ENCODE results near the gene DOCK11. TPM values are rescaled to one million over a fixed set of nuclear protein-coding genes. Genes with fewer than 3 reads are reported as not detected.
A peak's percentile ranks its signal among the peaks of the same experiment; 100 is the strongest.
"Not testable (repeated sequence)": the region's sequence is repeated elsewhere in the genome, so short reads cannot be mapped to it uniquely, and the experiment has no call there.

The DOCK11 gene
- polyA plus RNA-seq, 1 donor = 17.8 TPM

DNA sequence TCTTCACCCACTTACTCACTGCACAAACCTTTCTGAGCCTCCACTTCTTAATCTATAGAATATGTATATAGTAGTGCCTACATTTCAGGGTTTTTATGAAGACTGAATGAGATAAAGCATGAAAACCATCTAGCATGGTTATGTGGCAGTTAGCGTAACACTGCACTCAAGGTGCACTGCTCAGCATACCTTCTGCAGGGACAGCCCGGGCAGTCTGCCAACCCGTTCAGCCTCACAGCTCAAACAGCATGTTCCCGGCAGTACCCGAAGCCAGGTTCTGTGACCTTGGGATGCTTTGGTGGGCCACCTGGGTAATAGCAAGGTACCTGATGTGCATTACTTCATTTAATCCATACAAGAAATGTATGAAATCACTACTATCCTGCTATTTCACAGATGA, 81.4 kb downstream of the DOCK11 start:
- DNase-seq = no peak

DNA sequence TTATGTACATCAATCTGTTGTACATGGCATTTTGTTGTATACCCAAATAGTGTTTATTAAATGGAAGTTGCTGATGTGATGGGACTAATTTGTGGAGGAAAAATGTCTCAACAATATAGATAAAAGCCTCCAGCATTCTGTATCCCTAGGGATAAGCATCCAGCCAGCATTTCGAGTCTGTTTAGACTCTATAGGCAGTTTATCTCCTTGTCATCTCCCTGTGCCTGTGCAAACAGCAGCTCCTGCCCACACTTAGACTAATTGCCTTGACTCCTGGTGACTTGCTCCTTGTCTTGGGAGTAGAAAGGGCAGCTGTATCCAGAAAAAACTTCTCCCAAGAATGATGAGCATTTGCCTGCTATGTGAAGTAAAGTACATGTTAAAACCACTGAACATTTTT, 83.8 kb downstream of the DOCK11 start:
- DNase-seq = no peak

DNA sequence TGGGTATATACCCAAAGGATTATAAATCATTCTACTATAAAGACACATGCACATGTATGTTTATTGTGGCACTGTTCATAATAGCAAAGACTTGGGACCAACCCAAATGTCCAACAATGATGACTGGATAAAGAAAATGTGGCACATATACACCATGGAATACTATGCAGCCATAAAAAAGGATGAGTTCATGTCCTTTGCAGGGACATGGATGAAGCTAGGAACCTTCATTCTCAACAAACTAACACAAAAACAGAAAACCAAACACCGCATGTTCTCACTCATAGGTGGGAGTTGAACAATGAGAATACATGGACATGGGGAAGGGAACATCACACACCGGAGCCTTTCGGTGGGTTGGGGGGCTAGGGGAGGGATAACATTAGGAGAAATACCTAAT, 87.3 kb downstream of the DOCK11 start:
- not testable (repeated sequence) for DNase-seq

DNA sequence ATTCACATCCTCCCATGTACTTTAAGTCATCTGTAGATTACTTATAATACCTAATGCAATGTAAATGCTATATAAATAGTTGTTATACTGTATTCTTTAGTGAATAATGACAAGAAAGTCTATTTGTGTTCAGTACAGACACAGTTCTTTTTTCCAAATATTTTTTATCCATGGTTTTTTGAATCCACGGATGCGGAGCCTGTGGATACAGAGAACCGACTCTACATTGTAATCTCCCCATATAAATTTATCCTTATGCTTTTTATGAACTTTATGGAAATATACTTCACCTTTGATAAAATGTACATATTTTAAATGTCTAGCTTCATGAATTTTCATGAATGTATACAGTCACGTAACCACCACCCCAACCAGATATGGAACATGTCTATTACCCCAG, 88.2 kb downstream of the DOCK11 start:
- no peak for DNase-seq

- no peak for DNase-seq
Observed at GRCh38 chrX:118585296-118585695, 89.7 kb downstream of the DOCK11 start.

DNA sequence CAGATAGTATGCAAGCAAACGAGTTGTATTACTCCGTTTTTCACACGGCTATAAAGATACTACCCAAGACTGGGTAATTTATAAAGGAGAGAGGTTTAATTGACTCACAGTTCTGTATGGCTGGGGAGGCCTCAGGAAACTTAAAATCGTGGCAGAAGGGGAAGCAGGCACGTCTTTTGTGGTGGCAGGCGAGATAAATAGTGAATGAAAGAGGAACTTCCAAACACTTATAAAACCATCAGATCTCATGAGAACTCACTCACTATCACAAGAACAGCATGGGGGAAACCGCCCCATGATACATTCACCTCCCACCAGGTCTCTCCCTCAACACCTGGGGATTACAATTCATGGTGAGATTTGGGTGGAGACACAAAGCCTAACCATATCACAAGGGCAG, 90.6 kb downstream of the DOCK11 start:
- not testable (repeated sequence) for DNase-seq

- DNase-seq = no peak
Observed at GRCh38 chrX:118588715-118589114, 93.1 kb downstream of the DOCK11 start.

GRCh38 chrX:118589227-118589626, 93.6 kb downstream of the DOCK11 start:
- no peak for DNase-seq

- no peak for DNase-seq
Observed at GRCh38 chrX:118593407-118593806, 97.8 kb downstream of the DOCK11 start.

DNA sequence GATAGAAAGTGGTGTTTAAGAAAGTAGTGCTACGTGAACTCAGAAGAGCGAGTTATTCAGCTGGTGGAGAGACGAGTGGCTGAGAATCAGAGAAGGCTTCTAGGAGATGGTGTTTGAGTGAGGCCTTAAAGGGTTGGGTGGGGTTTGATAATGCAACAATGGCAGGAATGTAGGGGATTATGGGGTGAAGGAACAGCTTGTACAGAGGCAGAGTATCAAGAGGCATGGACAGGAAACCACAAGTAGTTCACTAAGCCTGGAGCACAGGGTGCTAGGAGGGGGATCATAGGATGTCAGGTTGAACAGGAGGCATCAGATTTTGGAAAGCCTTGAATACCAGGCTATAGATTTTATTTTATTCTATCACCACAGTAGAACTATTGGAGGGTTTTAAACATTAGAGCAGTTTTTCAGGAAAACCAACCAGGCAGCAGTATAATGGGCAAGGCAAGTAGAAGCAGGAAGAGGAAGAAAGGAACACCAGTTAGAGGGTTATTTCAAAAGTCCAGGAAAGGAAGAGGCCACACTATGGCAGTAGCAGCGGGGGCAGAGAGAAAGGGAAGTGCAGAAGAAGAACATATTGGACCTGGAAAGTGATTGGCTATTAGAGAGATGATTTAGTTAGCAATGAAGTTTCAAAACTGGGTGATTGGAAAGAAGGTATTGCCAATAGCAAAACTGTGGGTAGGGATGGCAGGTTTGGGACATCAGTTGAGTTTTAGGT, 99.2 kb downstream of the DOCK11 start:
- DNase-seq = no peak

GRCh38 chrX:118595501-118596042, 100.0 kb downstream of the DOCK11 start:
- peak; percentile 34 for DNase-seq

DNA sequence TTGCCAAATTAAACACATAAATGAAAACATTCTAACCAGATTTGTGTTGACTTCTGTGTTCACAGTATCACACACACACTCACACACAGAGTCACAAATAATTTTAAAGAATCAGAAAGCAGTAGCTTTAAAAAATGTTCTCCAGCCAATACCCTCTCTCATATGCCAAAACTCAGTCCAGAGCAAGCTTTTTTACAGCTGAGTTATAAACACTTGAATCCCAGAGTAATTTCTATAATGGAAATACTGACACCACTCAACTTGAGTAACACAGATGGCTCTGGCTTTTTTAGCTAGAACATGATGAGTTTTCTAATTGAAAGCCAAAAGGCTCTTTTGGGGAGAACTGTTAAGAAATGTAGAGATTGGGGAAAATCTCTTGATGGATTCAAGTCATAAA, 100.8 kb downstream of the DOCK11 start:
- DNase-seq = no peak

GRCh38 chrX:118603981-118604380, 108.4 kb downstream of the DOCK11 start:
- DNase-seq = no peak

- no peak for DNase-seq
Observed at GRCh38 chrX:118612290-118612689, 116.7 kb downstream of the DOCK11 start.

GRCh38 chrX:118614150-118614549, 118.5 kb downstream of the DOCK11 start:
- no peak for DNase-seq

GRCh38 chrX:118615141-118615540, 119.5 kb downstream of the DOCK11 start:
- no peak for DNase-seq

DNA sequence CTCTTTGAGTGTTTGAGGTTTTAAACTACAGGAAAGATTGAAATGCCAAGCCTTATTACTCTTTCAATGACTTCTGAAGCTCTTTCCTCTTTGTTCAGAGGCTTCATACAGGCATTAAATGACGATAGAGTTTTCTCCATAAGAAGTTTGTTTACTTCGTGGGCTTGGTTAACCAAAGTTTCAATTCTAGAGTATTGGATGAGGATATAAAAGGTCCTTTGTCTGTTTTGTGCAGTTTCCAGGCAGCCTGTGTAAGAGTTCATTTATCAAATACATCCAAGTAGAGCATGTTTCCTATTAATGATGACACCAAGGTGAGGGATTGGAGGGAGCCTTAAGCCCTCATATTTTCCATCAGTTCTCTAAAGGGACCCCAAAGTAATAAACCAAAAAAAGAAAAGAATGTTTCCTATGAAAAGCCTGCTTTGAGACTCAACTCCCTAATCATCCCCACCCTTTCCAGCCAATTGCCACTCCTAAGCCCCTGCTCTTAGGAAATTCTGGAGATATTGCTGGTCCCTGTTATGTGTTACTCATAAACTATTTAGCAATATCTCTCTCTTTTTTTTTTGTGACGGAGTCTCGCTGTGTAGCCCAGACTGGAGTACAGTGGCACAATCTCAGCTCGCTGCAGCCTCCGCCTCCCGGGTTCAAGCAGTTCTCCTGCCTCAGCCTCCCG, 125.6 kb downstream of the DOCK11 start:
- DNase-seq = no peak

DNA sequence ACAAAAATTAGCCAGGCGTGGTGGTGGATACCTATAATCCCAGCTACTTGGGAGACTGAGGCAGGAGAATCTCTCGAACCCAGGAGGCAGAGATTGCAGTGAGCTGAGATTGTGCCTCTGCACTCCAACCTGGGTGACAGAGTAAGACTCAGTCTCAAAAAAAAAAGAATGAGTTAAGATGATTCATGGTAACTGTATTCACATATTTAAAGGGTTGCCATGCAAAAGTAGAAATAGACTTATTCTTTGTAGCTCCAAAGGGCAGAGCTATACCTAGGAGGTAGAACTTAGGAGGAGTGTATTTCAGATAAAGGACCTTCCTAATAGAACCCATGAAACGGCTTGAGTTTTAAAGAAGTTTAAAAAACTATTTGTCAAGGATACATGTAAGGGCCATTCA, 127.4 kb downstream of the DOCK11 start:
- no peak for DNase-seq

GRCh38 chrX:118626346-118626745, 130.7 kb downstream of the DOCK11 start:
- DNase-seq = no peak

GRCh38 chrX:118627084-118627758, 131.6 kb downstream of the DOCK11 start:
- DNase-seq = no peak

DNA sequence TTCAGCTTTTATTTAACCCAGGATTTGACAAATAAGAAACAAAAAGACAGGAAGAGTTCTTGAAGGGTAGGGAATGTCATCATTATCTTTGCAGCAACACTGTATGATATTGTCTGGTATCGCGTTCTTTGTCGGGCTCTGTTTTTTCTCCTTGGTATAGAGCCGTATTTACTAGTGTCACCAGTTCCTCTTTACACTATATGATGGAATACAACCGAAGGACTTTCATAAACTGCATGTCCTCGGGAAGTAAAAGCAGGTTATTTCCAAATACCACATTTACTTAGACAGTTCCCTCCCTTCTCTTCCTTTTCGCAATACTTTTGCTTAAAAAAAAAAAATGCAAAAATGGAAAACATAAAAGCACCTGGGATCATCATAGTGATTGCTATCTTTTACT, 135.2 kb downstream of the DOCK11 start:
- DNase-seq = no peak

- no peak for DNase-seq
Observed at GRCh38 chrX:118631586-118631985, 136.0 kb downstream of the DOCK11 start.

- no peak for DNase-seq
Observed at GRCh38 chrX:118632862-118633261, 137.2 kb downstream of the DOCK11 start.

- no peak for DNase-seq
Observed at GRCh38 chrX:118633530-118633929, 137.9 kb downstream of the DOCK11 start.
